Adipocyte (in vitro differentiated cells): ENCODE results near the gene TLCD5.

Source experiments
- DNase-seq: peaks from one replicate; pipeline ENCODE4 v3.0.0-alpha.2; 2015; ENCODE audit warnings: low read depth
- H3K27me3 ChIP-seq: replicated peaks from 2 replicates; pipeline ENCODE4 v1.7.0; 2013; ENCODE audit warnings: mild to moderate bottlenecking, low read length, moderate library complexity; ENCODE audit not compliant: control insufficient read depth, insufficient read depth
- H3K36me3 ChIP-seq: 2 replicates; pipeline ENCODE4 v1.7.0; 2013; ENCODE audit warnings: low read length, mild to moderate bottlenecking, moderate library complexity; ENCODE audit not compliant: control insufficient read depth, insufficient read depth, severe bottlenecking
- H3K4me1 ChIP-seq: 2 replicates; pipeline ENCODE4 v1.7.0; 2013; ENCODE audit warnings: mild to moderate bottlenecking, low read length, moderate library complexity; ENCODE audit not compliant: control insufficient read depth, insufficient read depth
- H3K4me3 ChIP-seq: 2 replicates; pipeline ENCODE4 v1.7.0; 2013; ENCODE audit warnings: mild to moderate bottlenecking, low read length, moderate library complexity
- H3K9ac ChIP-seq: 2 replicates; pipeline ENCODE4 v1.7.0; 2013; ENCODE audit warnings: mild to moderate bottlenecking, low read length, moderate library complexity
- H3K9me3 ChIP-seq: 2 replicates; pipeline ENCODE4 v1.7.0; 2013; ENCODE audit warnings: mild to moderate bottlenecking, low read length, moderate library complexity; ENCODE audit not compliant: control insufficient read depth

The TLCD5 gene

GRCh38 chr11:120332822-120333716 lies 8.0 kb downstream of the TLCD5 start:
- H3K4me1 ChIP-seq, result peaks cover 44% of the 10 kb centered on the region
- H3K4me3 ChIP-seq, result no peak overlapping the region
- H3K9ac ChIP-seq, result peak overlapping the region; percentile 47
- H3K36me3 ChIP-seq, result peaks cover 13% of the 10 kb centered on the region
- DNase-seq, result peak; percentile 45
- H3K9me3 ChIP-seq, result no peaks in the 10 kb centered on the region
- H3K27me3 ChIP-seq, result no peaks in the 10 kb centered on the region

- no peak for DNase-seq
- Histone ChIP-seq H3K27me3 (no peaks in the 10 kb centered on the region), H3K9ac (peak overlapping the region; percentile 47)
Measured at GRCh38 chr11:120333801-120334200, 8.7 kb downstream of the TLCD5 start.

GRCh38 chr11:120334332-120334731 lies 9.2 kb downstream of the TLCD5 start:
- no peak for DNase-seq
- Histone ChIP-seq H3K27me3 (no peaks in the 10 kb centered on the region), H3K9ac (no peak overlapping the region)

More at GRCh38 chr11:120333801-120334200, 8.7 kb downstream of the TLCD5 start:
- Histone ChIP-seq H3K4me3 (no peak overlapping the region), H3K36me3 (peaks cover 13% of the 10 kb centered on the region), H3K9me3 (no peaks in the 10 kb centered on the region), H3K4me1 (peaks cover 47% of the 10 kb centered on the region)

GRCh38 chr11:120334894-120335462 lies 9.9 kb downstream of the TLCD5 start:
- DNase-seq, result peak; percentile 93
- H3K9me3 ChIP-seq, result no peaks in the 10 kb centered on the region
- H3K4me3 ChIP-seq, result peak overlapping the region; percentile 99
- H3K27me3 ChIP-seq, result no peaks in the 10 kb centered on the region
- peaks cover 11% of the 10 kb centered on the region for H3K36me3 ChIP-seq
- H3K9ac ChIP-seq, result peak overlapping the region; percentile 98
- peaks cover 59% of the 10 kb centered on the region for H3K4me1 ChIP-seq

More at GRCh38 chr11:120334332-120334731, 9.2 kb downstream of the TLCD5 start:
- peaks cover 13% of the 10 kb centered on the region for H3K36me3 ChIP-seq
- no peak overlapping the region for H3K4me3 ChIP-seq
- no peaks in the 10 kb centered on the region for H3K9me3 ChIP-seq
- peaks cover 52% of the 10 kb centered on the region for H3K4me1 ChIP-seq

- Histone ChIP-seq H3K4me3 (peak overlapping the region; percentile 99), H3K4me1 (peaks cover 64% of the 10 kb centered on the region), H3K36me3 (peaks cover 5% of the 10 kb centered on the region), H3K9ac (peak overlapping the region; percentile 98), H3K9me3 (no peaks in the 10 kb centered on the region), H3K27me3 (no peaks in the 10 kb centered on the region)
- no peak for DNase-seq
Measured at GRCh38 chr11:120335556-120335907, 10.4 kb downstream of the TLCD5 start.

- H3K9ac ChIP-seq, result peak within 1 kb of the TSS; percentile 98
- peak; percentile 99 for DNase-seq
- H3K4me1 ChIP-seq, result peaks cover 63% of the 10 kb centered on the region
- no peaks in the 10 kb centered on the region for H3K27me3 ChIP-seq
- no peaks in the 10 kb centered on the region for H3K36me3 ChIP-seq
- H3K4me3 ChIP-seq, result peak within 1 kb of the TSS; percentile 99
- H3K9me3 ChIP-seq, result no peaks in the 10 kb centered on the region
Measured at GRCh38 chr11:120335908-120336640, 11.0 kb downstream of the TLCD5 start, which contains the start of gene ARHGEF12. Gene ARHGEF12 (plus strand): TSS chr11:120336413. CDS start chr11:120337244, 831 bp downstream.

GRCh38 chr11:120336641-120337354 lies 11.7 kb downstream of the TLCD5 start:
- Histone ChIP-seq H3K9ac (peak overlapping the region; percentile 98), H3K9me3 (no peaks in the 10 kb centered on the region), H3K36me3 (no peaks in the 10 kb centered on the region), H3K27me3 (no peaks in the 10 kb centered on the region), H3K4me1 (peaks cover 55% of the 10 kb centered on the region), H3K4me3 (peak overlapping the region; percentile 99)
- DNase-seq, result peak; percentile 55

- Histone ChIP-seq H3K9me3 (no peaks in the 10 kb centered on the region), H3K4me1 (peaks cover 53% of the 10 kb centered on the region), H3K27me3 (no peaks in the 10 kb centered on the region), H3K4me3 (peak overlapping the region; percentile 99), H3K36me3 (no peaks in the 10 kb centered on the region), H3K9ac (peak overlapping the region; percentile 98)
- peak; percentile 48 for DNase-seq
Measured at GRCh38 chr11:120337355-120338106, 12.4 kb downstream of the TLCD5 start.

GRCh38 chr11:120338107-120338933 lies 13.2 kb downstream of the TLCD5 start:
- no peaks in the 10 kb centered on the region for H3K36me3 ChIP-seq
- peaks cover 47% of the 10 kb centered on the region for H3K4me1 ChIP-seq
- no peaks in the 10 kb centered on the region for H3K9me3 ChIP-seq
- H3K9ac ChIP-seq, result peak overlapping the region; percentile 98
- H3K27me3 ChIP-seq, result no peaks in the 10 kb centered on the region
- H3K4me3 ChIP-seq, result peak overlapping the region; percentile 99
- peak; percentile 62 for DNase-seq
